ELF-1 (cell line): ENCODE results near the gene ENGASE.

Experiments
- DNase-seq: peaks from one replicate; pipeline ENCODE4 v3.0.0-alpha.2; 2016; ENCODE audit warnings: low read depth, low spot score

Gene ENGASE

DNA sequence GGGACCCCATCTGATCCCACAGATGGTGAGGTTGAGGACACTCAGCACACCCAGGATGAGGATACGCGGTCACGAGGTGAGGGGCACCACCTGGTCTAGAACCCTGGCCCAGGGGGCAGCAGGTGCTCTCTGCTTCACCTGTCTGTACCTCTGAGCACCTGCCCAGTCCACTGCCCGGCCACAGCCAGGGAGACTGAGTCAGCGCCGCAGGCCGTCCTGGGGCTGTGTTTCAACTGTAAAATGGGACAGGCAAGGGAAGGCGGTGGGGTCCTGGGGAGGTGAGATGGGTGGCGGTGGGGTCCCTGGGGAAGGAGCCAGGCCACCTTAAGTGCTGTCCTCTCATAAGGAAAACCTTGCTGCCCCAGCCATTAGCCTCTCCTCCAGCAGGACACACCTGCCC is 60.4 kb downstream of the ENGASE start:
- no peak for DNase-seq

GRCh38 chr17:79135628-79136405 is 61.2 kb downstream of the ENGASE start:
- DNase-seq = no peak
